Ovary (tissue), 3 donors: ENCODE results near the gene ROBO1.

Source experiments
- EP300 ChIP-seq: sonication (generic); formaldehyde crosslinking; IDR thresholded peaks from one replicate; pipeline ENCODE4 v1.6.1; 2017; ENCODE audit warnings: antibody characterized with exemption
- POLR2A ChIP-seq: fragments of 450-650 bp; IDR thresholded peaks from one replicate; pipeline ENCODE4 v1.6.1; 2017; ENCODE audit warnings: antibody characterized with exemption, mild to moderate bottlenecking, moderate library complexity
- TF ChIP-seq, protein P1 (sequence below), 3 donors: fragments of 450-650 bp in 2 of 3; fragments of 200-600 bp in 1 of 3; IDR thresholded peaks; one replicate each; pipeline versions ENCODE4 v1.5.1 to v1.8.0; 2016 to 2022; ENCODE audit warnings: antibody characterized with exemption in 3 of 3, mild to moderate bottlenecking in 1 of 3
- donor health status: DM: no; HTN: no; CAD: no.

DNA sequence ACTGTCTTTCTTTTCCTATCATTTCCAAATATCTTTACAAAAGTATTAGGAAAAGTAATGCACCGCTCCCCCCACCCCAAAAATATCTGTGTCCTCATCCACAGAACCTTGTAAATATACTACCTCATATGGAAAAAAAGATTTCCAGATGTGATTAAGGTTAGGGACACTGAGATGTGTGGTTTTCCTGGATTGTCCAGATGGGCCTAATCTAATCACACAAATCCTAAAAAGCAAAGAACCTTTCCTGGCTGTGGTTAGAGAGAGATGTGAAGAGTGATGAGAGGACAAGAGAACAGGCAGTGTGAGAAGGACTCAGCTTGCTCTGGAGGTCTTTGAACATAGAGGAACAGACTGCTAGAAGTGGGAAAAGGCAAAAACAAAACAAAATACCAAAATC lies 77.7 kb downstream of the ROBO1 start:
- TF ChIP-seq, protein P1, sequence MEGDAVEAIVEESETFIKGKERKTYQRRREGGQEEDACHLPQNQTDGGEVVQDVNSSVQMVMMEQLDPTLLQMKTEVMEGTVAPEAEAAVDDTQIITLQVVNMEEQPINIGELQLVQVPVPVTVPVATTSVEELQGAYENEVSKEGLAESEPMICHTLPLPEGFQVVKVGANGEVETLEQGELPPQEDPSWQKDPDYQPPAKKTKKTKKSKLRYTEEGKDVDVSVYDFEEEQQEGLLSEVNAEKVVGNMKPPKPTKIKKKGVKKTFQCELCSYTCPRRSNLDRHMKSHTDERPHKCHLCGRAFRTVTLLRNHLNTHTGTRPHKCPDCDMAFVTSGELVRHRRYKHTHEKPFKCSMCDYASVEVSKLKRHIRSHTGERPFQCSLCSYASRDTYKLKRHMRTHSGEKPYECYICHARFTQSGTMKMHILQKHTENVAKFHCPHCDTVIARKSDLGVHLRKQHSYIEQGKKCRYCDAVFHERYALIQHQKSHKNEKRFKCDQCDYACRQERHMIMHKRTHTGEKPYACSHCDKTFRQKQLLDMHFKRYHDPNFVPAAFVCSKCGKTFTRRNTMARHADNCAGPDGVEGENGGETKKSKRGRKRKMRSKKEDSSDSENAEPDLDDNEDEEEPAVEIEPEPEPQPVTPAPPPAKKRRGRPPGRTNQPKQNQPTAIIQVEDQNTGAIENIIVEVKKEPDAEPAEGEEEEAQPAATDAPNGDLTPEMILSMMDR (IDR thresholded peaks at IDR 0.05) = no peak
- TF ChIP-seq POLR2A (no peak), EP300 (no peak)
